ENCODE measurements around the gene MAT2B.

Gene MAT2B

GRCh38 chr5:163562071-163562470 is 56.7 kb downstream of the MAT2B start:
- DNase-seq: no peak

GRCh38 chr5:163563112-163563511 is 57.7 kb downstream of the MAT2B start:
- no peak for DNase-seq

GRCh38 chr5:163563880-163564279 is 58.5 kb downstream of the MAT2B start:
- no peak for DNase-seq

GRCh38 chr5:163564321-163564938 is 59.0 kb downstream of the MAT2B start:
- peak; percentile 55 for DNase-seq

- DNase-seq: no peak
These were observed 60.1 kb downstream of the MAT2B start for GRCh38 chr5:163565492-163565891.

- DNase-seq: peak; percentile 24
These were observed 60.7 kb downstream of the MAT2B start for GRCh38 chr5:163565931-163566608.

- no peak for DNase-seq
These were observed 61.3 kb downstream of the MAT2B start for GRCh38 chr5:163566678-163567077.

GRCh38 chr5:163567811-163568210 is 62.4 kb downstream of the MAT2B start:
- no peak for DNase-seq

Measured in activated T-cell treated with anti-CD3 and anti-CD28 coated beads, Interleukin-2, amount 50 U/mL, for 1 hour (primary cell).